DOHH2 (cell line): ENCODE results near the gene LYPD4.

Source experiments
- CTCF ChIP-seq: fragments of 200-600 bp; sonication (generic); IDR thresholded peaks from one replicate; pipeline ENCODE4 v1.5.1; 2014; ENCODE audit warnings: antibody characterized with exemption, mild to moderate bottlenecking, low read depth, low read length; ENCODE audit not compliant: poor library complexity, severe bottlenecking
- EZH2phosphoT487 ChIP-seq: fragments of 200-600 bp; sonication (generic); IDR thresholded peaks from 2 replicates; pipeline ENCODE4 v1.6.1; 2017; ENCODE audit warnings: borderline replicate concordance, mild to moderate bottlenecking, antibody characterized with exemption, low read length, moderate library complexity, mixed read lengths

GRCh38 chr19:41862445-41862986, 18.0 kb upstream of the LYPD4 start:
- TF ChIP-seq CTCF (no peak), EZH2phosphoT487 (no peak)
